Endothelial cell of umbilical vein (primary cell): ENCODE measurements around the gene APOM. TPM values are rescaled to one million over a fixed set of nuclear protein-coding genes. Genes with fewer than 3 reads are reported as not detected.

Experiments used
- BruUV-seq: library from RNA; stranded (reverse); fragments of 400-500 nt; replicated peaks from 2 replicates; lab custom pipeline; 2021; lab: Mats Ljungman, UMichigan
- CTCF ChIA-PET: fragments of 300-600, 350-600 bp; sonication (Branson Sonifier 250); formaldehyde crosslinking; loops from one replicate; lab custom pipeline; 2021; ENCODE audit warnings: antibody characterized with exemption, inconsistent platforms; lab: Charles Lee
- POLR2A ChIA-PET: fragments of 300-600, 350-600 bp; sonication (Branson Sonifier 250); formaldehyde crosslinking; loops from one replicate; lab custom pipeline; 2021; ENCODE audit warnings: antibody characterized with exemption, inconsistent platforms; lab: Charles Lee
- DNase-seq: peaks from one replicate; pipeline ENCODE4 v3.0.0-alpha.2; 2011; ENCODE audit warnings: low read depth, low spot score
- FAIRE-seq: peaks from 2 replicates; lab custom pipeline; 2011; peaks lifted over from hg19 to GRCh38; lab: Jason Lieb, UNC
- H2AFZ ChIP-seq: 2 replicates; pipeline ENCODE4 v1.6.0; 2012; ENCODE audit warnings: low read depth, low read length, control low read depth, inconsistent platforms
- H3K27ac ChIP-seq: 2 replicates; pipeline ENCODE4 v1.5.1; 2011; ENCODE audit warnings: low read depth, mild to moderate bottlenecking, control low read depth, low read length, moderate library complexity; ENCODE audit not compliant: insufficient read depth
- H3K27me3 ChIP-seq, 2 experiments: 2 replicates each; pipeline versions ENCODE4 v1.6.0 to v1.6.1; 2011; ENCODE audit warnings: low read length in 2 of 2, mixed read lengths in 1 of 2; ENCODE audit not compliant: control insufficient read depth in 2 of 2, insufficient read depth in 2 of 2
- H3K36me3 ChIP-seq, 2 experiments: 2 replicates in 1 of 2; 3 replicates in 1 of 2; pipeline ENCODE4 v1.5.1; 2011; ENCODE audit warnings: low read length in 2 of 2, mild to moderate bottlenecking in 1 of 2, moderate library complexity in 1 of 2; ENCODE audit not compliant: control insufficient read depth in 2 of 2, insufficient read depth in 2 of 2; ENCODE audit errors: extremely low read depth in 1 of 2
- H3K4me1 ChIP-seq: 3 replicates; pipeline ENCODE4 v1.5.1; 2011; ENCODE audit warnings: mild to moderate bottlenecking, low read length; ENCODE audit not compliant: control insufficient read depth, insufficient read depth; ENCODE audit errors: extremely low read depth
- H3K4me2 ChIP-seq: 2 replicates; pipeline ENCODE4 v1.6.1; 2011; ENCODE audit warnings: low read length, control low read depth, mixed read lengths; ENCODE audit not compliant: insufficient read depth
- H3K4me3 ChIP-seq, 3 experiments: fragments of 200-600 bp in 1 of 3; sonication (generic), shearing (Covaris generic) in 1 of 3; replicated peaks in 1 of 3; 2 replicates each; pipeline ENCODE4 v1.5.1; 2011 to 2016; ENCODE audit warnings: control low read depth in 3 of 3, low read length in 3 of 3, mild to moderate bottlenecking in 2 of 3, inconsistent platforms in 1 of 3, low read depth in 1 of 3, moderate library complexity in 1 of 3; ENCODE audit not compliant: insufficient read depth in 1 of 3
- H3K79me2 ChIP-seq: 2 replicates; pipeline ENCODE4 v1.6.0; 2012; ENCODE audit warnings: low read length, inconsistent platforms; ENCODE audit not compliant: control insufficient read depth, insufficient read depth
- H3K9ac ChIP-seq: replicated peaks from 2 replicates; pipeline ENCODE3; 2011; ENCODE audit warnings: low read length, control low read depth; ENCODE audit not compliant: insufficient read depth; ENCODE audit errors: extremely low read depth
- H3K9me1 ChIP-seq: replicated peaks from 3 replicates; pipeline ENCODE4 v1.6.0; 2011; ENCODE audit warnings: mild to moderate bottlenecking, low read length; ENCODE audit not compliant: control insufficient read depth, insufficient read depth; ENCODE audit errors: extremely low read depth
- H3K9me3 ChIP-seq: replicated peaks from 2 replicates; pipeline ENCODE4 v1.5.1; 2012; ENCODE audit warnings: low read length, inconsistent platforms; ENCODE audit not compliant: control insufficient read depth, insufficient read depth
- H4K20me1 ChIP-seq: replicated peaks from 2 replicates; pipeline ENCODE3; 2011; ENCODE audit warnings: mild to moderate bottlenecking, low read length; ENCODE audit not compliant: control insufficient read depth, insufficient read depth; ENCODE audit errors: extremely low read depth
- CTCF ChIP-seq, 2 donors: IDR thresholded peaks; 1 replicate in 1 of 2; 2 replicates in 1 of 2; pipeline ENCODE4 v1.5.1; 2011; ENCODE audit warnings: low read length in 2 of 2, mild to moderate bottlenecking in 2 of 2, moderate library complexity in 2 of 2, control low read depth in 1 of 2, inconsistent platforms in 1 of 2, low read depth in 1 of 2; ENCODE audit not compliant: insufficient read depth in 1 of 2; ENCODE audit errors: extremely low read depth in 1 of 2
- EZH2 ChIP-seq: IDR thresholded peaks from 2 replicates; pipeline ENCODE4 v1.6.1; 2012; ENCODE audit warnings: borderline replicate concordance, low read depth, mild to moderate bottlenecking, moderate library complexity, low read length, inconsistent platforms; ENCODE audit not compliant: severe bottlenecking
- FOS ChIP-seq: IDR thresholded peaks from 2 replicates; pipeline ENCODE4 v1.6.1; 2011; ENCODE audit warnings: mild to moderate bottlenecking, low read length, moderate library complexity, borderline replicate concordance; ENCODE audit not compliant: insufficient read depth
- GATA2 ChIP-seq: IDR thresholded peaks from 2 replicates; pipeline ENCODE4 v1.7.0; 2011; ENCODE audit warnings: low read depth, mild to moderate bottlenecking, moderate library complexity, mixed read lengths, low read length; ENCODE audit not compliant: insufficient read length, insufficient read depth
- JUN ChIP-seq: IDR thresholded peaks from 2 replicates; pipeline ENCODE4 v1.6.1; 2011; ENCODE audit warnings: borderline replicate concordance, low read depth; ENCODE audit not compliant: insufficient read length, insufficient read depth
- MAX ChIP-seq: IDR thresholded peaks from 2 replicates; pipeline ENCODE4 v1.6.1; 2011; ENCODE audit not compliant: insufficient read depth, insufficient read length
- MYC ChIP-seq: IDR thresholded peaks from one replicate; pipeline ENCODE4 v1.6.1; 2011; ENCODE audit warnings: mild to moderate bottlenecking, low read depth, low read length
- POLR2A ChIP-seq: IDR thresholded peaks from 2 replicates; pipeline ENCODE4 v1.6.1; 2012; ENCODE audit warnings: low read depth, mild to moderate bottlenecking, control low read depth, low read length
- POLR2AphosphoS5 ChIP-seq: IDR thresholded peaks from 2 replicates; pipeline ENCODE4 v1.6.1; 2012; ENCODE audit warnings: low read depth, mild to moderate bottlenecking, control low read depth, low read length, moderate library complexity; ENCODE audit not compliant: insufficient read depth
- dilution Hi-C: fragments of 300-500 bp; cut with MboI; formaldehyde crosslinking; loops from one replicate; pipeline ENCODE4 v1.15.0; 2019; ENCODE audit warnings: low sequenced_read_pairs; ENCODE audit not compliant: extremely low pct_ligation_motif_present
- intact Hi-C: fragments of 100-400 bp; cut with micrococcal nuclease; formaldehyde crosslinking; loops from one replicate; pipeline ENCODE4 v1.10.0; 2022
- polyA plus RNA-seq, 4 experiments: library from polyadenylated mRNA; depleted of rRNA in 3 of 4; stranded (reverse) in 3 of 4; unstranded in 1 of 4; fragments of >200 nt; gene quantifications; 2 replicates each; pipeline versions ENCODE4 v1.2.1 to v1.2.3, GENCODE V29; 2011 to 2012; ENCODE audit warnings: missing spikeins in 1 of 4
- total RNA-seq: library from RNA; stranded (reverse); gene quantifications from 2 replicates; pipeline ENCODE4 v1.2.3, GENCODE V29; 2021

The APOM gene
- total and polyA plus RNA-seq, 2 donors (not counting 3 experiments of a cell fraction or from before 2014, with no cell fraction given) = 2.5 TPM; not detected in 1

GRCh38 chr6:31676322-31676903 is 20.7 kb downstream of the APOM start:
- H2AFZ ChIP-seq = no peak overlapping the region
- DNase-seq (no peak), FAIRE-seq (no peak)
- no peaks in the 10 kb centered on the region for H3K9me3 ChIP-seq
- H4K20me1 ChIP-seq = no peaks in the 10 kb centered on the region
- H3K36me3 ChIP-seq = peaks cover 5 to 16% of the 10 kb centered on the region in 2 experiments
- no peak overlapping the region for H3K27ac ChIP-seq
- H3K9me1 ChIP-seq = no peaks in the 10 kb centered on the region
- POLR2A ChIA-PET = no interaction called here
- no peak overlapping the region for H3K4me2 ChIP-seq
- CTCF ChIA-PET = no interaction called here
- dilution Hi-C loops = no loop called here
- H3K27me3 ChIP-seq = no peaks in the 10 kb centered on the region
- intact Hi-C loops = no loop called here
- no peak overlapping the region for H3K4me3 ChIP-seq
- peaks cover 5% of the 10 kb centered on the region for H3K4me1 ChIP-seq
- no peaks in the 10 kb centered on the region for H3K79me2 ChIP-seq
- H3K9ac ChIP-seq = no peak overlapping the region
- TF ChIP-seq FOS (no peak), JUN (no peak), EZH2 (no peak), CTCF (IDR thresholded peaks at IDR 0.05; ENCODE audit: extremely low read depth in 1 of 2, insufficient read depth in 1 of 2, low read depth in 1 of 2, low read length in 2 of 2) (no peak), POLR2A (no peak), MYC (no peak), MAX (no peak), POLR2AphosphoS5 (no peak), GATA2 (no peak)
- BruUV-seq = no TSS peak
